Activated gamma-delta T cell treated with anti-CD3 and anti-CD28 coated beads, Interleukin-2, amount 50 U/mL, for 16 hours (primary cell): ENCODE results near the gene ZBTB46.
"Not testable (repeated sequence)": the region's sequence is repeated elsewhere in the genome, so short reads cannot be mapped to it uniquely, and the experiment has no call there.

Source experiments
- DNase-seq: peaks from one replicate; pipeline ENCODE4 v3.0.0-alpha.2; 2020; ENCODE audit warnings: low read depth

Gene ZBTB46

GRCh38 chr20:63830841-63831588, at the start of gene ZBTB46:
Gene ZBTB46 (minus strand): TSS chr20:63831264. CDS start chr20:63790757, 40,507 bp downstream.
- no peak for DNase-seq

GRCh38 chr20:63878899-63879663, 48.0 kb upstream of the ZBTB46 start:
- DNase-seq = no peak

GRCh38 chr20:63877755-63878470, 46.8 kb upstream of the ZBTB46 start:
- DNase-seq = no peak

- DNase-seq = no peak
These were observed 45.5 kb upstream of the ZBTB46 start for GRCh38 chr20:63876489-63877036.

- DNase-seq = not testable (repeated sequence)
These were observed 43.2 kb upstream of the ZBTB46 start for GRCh38 chr20:63874241-63874640.

GRCh38 chr20:63873477-63873971, 42.5 kb upstream of the ZBTB46 start:
- DNase-seq = no peak

GRCh38 chr20:63868264-63868663, 37.2 kb upstream of the ZBTB46 start:
- DNase-seq = no peak

- not testable (repeated sequence) for DNase-seq
These were observed 36.0 kb upstream of the ZBTB46 start for GRCh38 chr20:63867042-63867441.

- DNase-seq = peak; percentile 97
These were observed 34.0 kb upstream of the ZBTB46 start, which contains the start of gene TPD52L2 for GRCh38 chr20:63864978-63865640. Gene TPD52L2 (plus strand): TSS chr20:63865270. CDS start chr20:63865366, 96 bp downstream.

GRCh38 chr20:63864545-63864977, 33.5 kb upstream of the ZBTB46 start:
- DNase-seq = no peak

GRCh38 chr20:63863798-63864544, 32.9 kb upstream of the ZBTB46 start:
- DNase-seq = peak; percentile 64

GRCh38 chr20:63863021-63863797, 32.1 kb upstream of the ZBTB46 start:
- no peak for DNase-seq

- DNase-seq = no peak
These were observed 31.2 kb upstream of the ZBTB46 start for GRCh38 chr20:63861981-63862901.

GRCh38 chr20:63861365-63861934, 30.4 kb upstream of the ZBTB46 start, which contains the start of gene ABHD16B:
Gene ABHD16B (plus strand): TSS chr20:63861498. CDS start chr20:63861541, 43 bp downstream.
- DNase-seq = no peak

GRCh38 chr20:63860325-63861051, 29.4 kb upstream of the ZBTB46 start:
- DNase-seq = no peak

GRCh38 chr20:63859166-63859699, 28.2 kb upstream of the ZBTB46 start:
- DNase-seq = no peak
